CD14-positive monocyte (primary cell): ENCODE results near the gene SLC22A5. TPM values are rescaled to one million over a fixed set of nuclear protein-coding genes. Genes with fewer than 3 reads are reported as not detected.

Experiments
- DNase-seq, 3 donors: peaks; one replicate each; pipeline ENCODE4 v3.0.0-alpha.2; 2011 to 2022
- H2AFZ ChIP-seq: 2 replicates; pipeline ENCODE4 v1.6.0; 2012; ENCODE audit warnings: mild to moderate bottlenecking, low read depth, low read length, inconsistent platforms; ENCODE audit not compliant: insufficient read depth, poor library complexity, severe bottlenecking
- H3K27ac ChIP-seq, 2 donors: 1 replicate in 1 of 2; 2 replicates in 1 of 2; pipeline ENCODE4 v1.5.1; 2012 to 2013; ENCODE audit warnings: low read length in 2 of 2, control low read depth in 1 of 2, inconsistent platforms in 1 of 2, low read depth in 1 of 2, mild to moderate bottlenecking in 1 of 2
- H3K27me3 ChIP-seq, 2 donors: one replicate each; pipeline versions ENCODE4 v1.6.0 to v1.6.1; 2011 to 2013; ENCODE audit warnings: low read length in 2 of 2; ENCODE audit not compliant: control insufficient read depth in 2 of 2, insufficient read depth in 2 of 2
- H3K36me3 ChIP-seq, 2 donors: replicated peaks in 1 of 2; 1 replicate in 1 of 2; 2 replicates in 1 of 2; pipeline versions ENCODE4 v1.5.1 to v1.6.1; 2012 to 2013; ENCODE audit warnings: low read length in 2 of 2, control low read depth in 1 of 2, inconsistent platforms in 1 of 2, mild to moderate bottlenecking in 1 of 2; ENCODE audit not compliant: insufficient read depth in 2 of 2, control insufficient read depth in 1 of 2
- H3K4me1 ChIP-seq, 2 donors: 1 replicate in 1 of 2; 2 replicates in 1 of 2; pipeline versions ENCODE4 v1.5.1 to v1.6.1; 2012 to 2013; ENCODE audit warnings: low read length in 2 of 2, control low read depth in 1 of 2, inconsistent platforms in 1 of 2, mild to moderate bottlenecking in 1 of 2, moderate library complexity in 1 of 2; ENCODE audit not compliant: insufficient read depth in 2 of 2, control insufficient read depth in 1 of 2
- H3K4me2 ChIP-seq: replicated peaks from 2 replicates; pipeline ENCODE3; 2012; ENCODE audit warnings: low read length, moderate library complexity, mild to moderate bottlenecking; ENCODE audit not compliant: poor library complexity, severe bottlenecking; ENCODE audit errors: extremely low read depth
- H3K4me3 ChIP-seq, 3 experiments: fragments of 200-600 bp in 1 of 3; sonication (generic) in 1 of 3; replicated peaks in 1 of 3; 1 replicate in 2 of 3; 2 replicates in 1 of 3; pipeline ENCODE4 v1.5.1; 2011 to 2013; ENCODE audit warnings: low read length in 3 of 3, mild to moderate bottlenecking in 3 of 3, control low read depth in 2 of 3, low read depth in 2 of 3, inconsistent platforms in 1 of 3, moderate library complexity in 1 of 3
- H3K79me2 ChIP-seq: 2 replicates; pipeline ENCODE4 v1.6.0; 2012; ENCODE audit warnings: mild to moderate bottlenecking, control low read depth, inconsistent platforms, low read length, moderate library complexity; ENCODE audit not compliant: insufficient read depth
- H3K9ac ChIP-seq: 2 replicates; pipeline ENCODE4 v1.6.0; 2017; ENCODE audit warnings: low read length, mild to moderate bottlenecking; ENCODE audit not compliant: insufficient read depth, poor library complexity, severe bottlenecking
- H3K9me3 ChIP-seq, 2 donors: replicated peaks in 1 of 2; 1 replicate in 1 of 2; 2 replicates in 1 of 2; pipeline versions ENCODE4 v1.5.1 to v1.6.1; 2012 to 2013; ENCODE audit warnings: low read length in 2 of 2, control low read depth in 1 of 2; ENCODE audit not compliant: control insufficient read depth in 1 of 2, insufficient read depth in 1 of 2
- H4K20me1 ChIP-seq: 2 replicates; pipeline ENCODE4 v1.6.0; 2012; ENCODE audit warnings: mild to moderate bottlenecking, low read length, control low read depth, moderate library complexity; ENCODE audit not compliant: insufficient read depth
- H3K27ac Mint-ChIP-seq, 7 donors: one replicate each; pipeline ENCODE4 v1.8.0; 2020; ENCODE audit warnings: mild to moderate bottlenecking in 7 of 7, mixed read lengths in 7 of 7, moderate library complexity in 6 of 7, inconsistent platforms in 2 of 7
- H3K27me3 Mint-ChIP-seq, 3 donors: one replicate each; pipeline ENCODE4 v1.8.0; 2021 to 2022; ENCODE audit warnings: low read depth in 3 of 3, mild to moderate bottlenecking in 3 of 3, mixed read lengths in 3 of 3, moderate library complexity in 3 of 3, inconsistent platforms in 1 of 3
- H3K36me3 Mint-ChIP-seq, 2 donors: one replicate each; pipeline ENCODE4 v1.8.0; 2020; ENCODE audit warnings: mixed read lengths in 2 of 2, inconsistent platforms in 1 of 2, mild to moderate bottlenecking in 1 of 2
- H3K4me1 Mint-ChIP-seq: one replicate; pipeline ENCODE4 v1.8.0; 2020; ENCODE audit warnings: mild to moderate bottlenecking, mixed read lengths
- H3K4me3 Mint-ChIP-seq, 2 donors: one replicate each; pipeline ENCODE4 v1.8.0; 2020; ENCODE audit warnings: mild to moderate bottlenecking in 2 of 2, mixed read lengths in 2 of 2, moderate library complexity in 1 of 2
- H3K9me3 Mint-ChIP-seq, 7 donors: one replicate each; pipeline ENCODE4 v1.8.0; 2020 to 2022; ENCODE audit warnings: mixed read lengths in 7 of 7, mild to moderate bottlenecking in 6 of 7, moderate library complexity in 6 of 7, inconsistent platforms in 2 of 7
- CTCF ChIP-seq: fragments of 200-600 bp; IDR thresholded peaks from one replicate; pipeline ENCODE4 v1.8.0; 2022; ENCODE audit warnings: antibody characterized with exemption, mild to moderate bottlenecking
- WGBS: methylation state at CpG from one replicate; pipeline ENCODE4 v1.1.5; 2013; ENCODE audit warnings: missing lambda C conversion rate; ENCODE audit not compliant: insufficient coverage; 5-methylcytosine and 5-hydroxymethylcytosine counted together
- intact Hi-C, 2 donors: fragments of 100-400 bp; cut with micrococcal nuclease; formaldehyde crosslinking; loops; one replicate each; pipeline versions ENCODE4 v1.15.0 to v1.15.1; 2023
- polyA plus RNA-seq, 3 donors: library from polyadenylated mRNA; depleted of rRNA in 1 of 3; unstranded in 2 of 3; stranded (reverse) in 1 of 3; fragments of 300-500 nt in 2 of 3; fragments of >200 nt in 1 of 3; fragmentation: Illumina TruSeq in 2 of 3; gene quantifications; 1 replicate in 2 of 3; 2 replicates in 1 of 3; pipeline ENCODE4 v1.2.3, GENCODE V29; 2012 to 2021

Gene SLC22A5
- polyA plus RNA-seq, 3 donors = 2.4 to 14.6 (median 3.5) TPM

- H3K4me1 Mint-ChIP-seq = no peaks in the 10 kb centered on the region
- H3K9me3 Mint-ChIP-seq = peaks cover 0 to 2% (median 0%) of the 10 kb centered on the region in 7 donors
- intact Hi-C loops = no loop called here
- no peak overlapping the region for H3K9ac ChIP-seq
- H3K27ac ChIP-seq = no peak overlapping the region
- no peaks in the 10 kb centered on the region for H3K4me1 ChIP-seq
- H3K4me2 ChIP-seq = no peak overlapping the region
- no peak overlapping the region for H3K4me3 Mint-ChIP-seq
- no peaks in the 10 kb centered on the region for H3K79me2 ChIP-seq
- H3K27me3 Mint-ChIP-seq = peaks cover 0 to 2% (median 0%) of the 10 kb centered on the region in 3 donors
- peak overlapping the region in 3 of 7 donors; percentile 7 to 61 (median 30) for H3K27ac Mint-ChIP-seq
- H3K4me3 ChIP-seq = no peak overlapping the region
- 50% methylated on average over 2 of the region's 5 CpGs for WGBS
- peaks cover 65 to 69% of the 10 kb centered on the region in 2 donors for H3K36me3 Mint-ChIP-seq
- no peaks in the 10 kb centered on the region for H3K9me3 ChIP-seq
- peaks cover 49 to 69% of the 10 kb centered on the region in 2 donors for H3K36me3 ChIP-seq
- no peaks in the 10 kb centered on the region for H4K20me1 ChIP-seq
- TF ChIP-seq CTCF = no peak
- no peak overlapping the region for H2AFZ ChIP-seq
- no peak for DNase-seq
- H3K27me3 ChIP-seq = no peaks in the 10 kb centered on the region
Observed at GRCh38 chr5:132342291-132343180, 27.0 kb upstream of the SLC22A5 start.

DNA sequence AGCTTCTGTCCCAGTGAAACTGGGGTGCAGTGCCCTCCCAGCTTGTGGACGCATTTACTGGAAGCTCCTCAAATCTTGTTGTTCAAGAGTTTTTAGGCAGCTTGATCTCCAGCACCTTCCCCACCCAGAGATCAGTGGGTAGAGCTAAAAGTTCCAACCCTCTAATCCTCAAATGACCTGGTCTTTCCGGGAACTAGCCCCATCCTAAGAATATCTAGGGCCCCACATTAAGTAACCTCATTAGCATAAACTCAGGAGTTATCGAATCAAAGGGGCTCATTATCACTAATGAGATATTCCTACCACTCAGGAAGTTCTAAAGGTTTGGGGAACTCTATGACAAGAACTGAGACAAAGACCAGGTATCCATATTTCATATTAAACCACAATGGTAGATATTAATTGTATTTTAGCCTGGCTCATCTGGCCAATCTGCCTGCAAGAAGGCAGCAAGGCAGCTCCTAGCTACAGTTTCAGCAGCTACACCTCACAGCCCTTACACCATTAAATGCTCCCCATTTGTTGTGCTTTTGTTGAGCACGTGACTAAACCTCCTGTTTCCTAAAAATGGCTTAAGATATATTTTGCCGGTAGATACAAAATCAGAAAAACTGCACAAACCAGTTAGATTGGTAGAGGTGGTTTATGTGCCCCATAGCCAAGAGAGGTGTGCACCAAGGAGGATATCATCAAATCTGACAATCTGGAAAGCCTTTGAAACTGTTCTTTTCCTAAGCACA, 24.6 kb upstream of the SLC22A5 start:
- Mint-ChIP-seq H3K9me3 (peaks cover 2 to 8% (median 6%) of the 10 kb centered on the region in 7 donors), H3K36me3 (peaks cover 60 to 63% of the 10 kb centered on the region in 2 donors), H3K4me1 (no peaks in the 10 kb centered on the region), H3K4me3 (no peak overlapping the region), H3K27ac (peak overlapping the region in 1 of 7 donors; percentile 38), H3K27me3 (peaks cover 0 to 2% (median 0%) of the 10 kb centered on the region in 3 donors)
- no peak for TF ChIP-seq CTCF
- Histone ChIP-seq H3K79me2 (no peaks in the 10 kb centered on the region), H3K36me3 (peaks cover 34 to 54% of the 10 kb centered on the region in 2 donors), H3K4me2 (no peak overlapping the region), H3K4me1 (no peaks in the 10 kb centered on the region), H2AFZ (no peak overlapping the region), H4K20me1 (no peaks in the 10 kb centered on the region), H3K9ac (no peak overlapping the region), H3K9me3 (peaks cover 4 to 9% of the 10 kb centered on the region in 2 donors), H3K27me3 (no peaks in the 10 kb centered on the region), H3K27ac (no peak overlapping the region), H3K4me3 (no peak overlapping the region)
- no peak for DNase-seq
- WGBS = 100% methylated on average over 1 of the region's 5 CpGs
- intact Hi-C loops = no loop called here
